Measurements from ENCODE around the gene P4HB. TPM values are rescaled to one million over a fixed set of nuclear protein-coding genes. Genes with fewer than 3 reads are reported as not detected.

P4HB gene
- total RNA-seq, 2 experiments from 2014 or later: 388 to 577 TPM

GRCh38 chr17:81823820-81824550, 36.4 kb downstream of the P4HB start:
- no peaks in the 10 kb centered on the region for H4K20me1 ChIP-seq (ENCODE audit: insufficient read depth, low read length)
- H2AFZ ChIP-seq (ENCODE audit: low read length): no peak overlapping the region
- no peaks in the 10 kb centered on the region for H3K4me1 ChIP-seq (ENCODE audit: insufficient read depth, low read length, poor library complexity, severe bottlenecking)
- TF ChIP-seq CTCF (conservative IDR thresholded peaks at IDR 0.05; ENCODE audit: low read length) (no peak), EZH2phosphoT487 (IDR thresholded peaks at IDR 0.05; ENCODE audit: borderline replicate concordance, low read depth, low read length) (no peak)
- no peaks in the 10 kb centered on the region for H3K9me3 ChIP-seq (ENCODE audit: low read length)
- no peak overlapping the region for H3K27ac ChIP-seq (ENCODE audit: low read depth, low read length, poor library complexity, severe bottlenecking)
- no peaks in the 10 kb centered on the region for H3K9me2 ChIP-seq (ENCODE audit: insufficient read depth, low read length)
- no peak overlapping the region for H3K4me3 ChIP-seq (ENCODE audit: low read depth, low read length, poor library complexity, severe bottlenecking)
- no peak overlapping the region for H3K4me2 ChIP-seq (ENCODE audit: low read length)
- CTCF ChIA-PET (ENCODE audit: unreplicated experiment): no interaction called here
- H3K79me2 ChIP-seq (ENCODE audit: insufficient read depth, low read depth, low read length): no peaks in the 10 kb centered on the region
- BruUV-seq (replicated peaks): no TSS peak
- no peak for DNase-seq (ENCODE audit: low spot score)
- POLR2A ChIA-PET: no interaction called here
- H3K36me3 ChIP-seq (ENCODE audit: insufficient read depth, low read length): peaks cover 5% of the 10 kb centered on the region; the same call in 1 of the 2 replicates
- intact Hi-C loops (cut with micrococcal nuclease; ENCODE audit: unreplicated experiment): no loop called here

GRCh38 chr17:81822996-81823819, 37.1 kb downstream of the P4HB start:
- H3K4me3 ChIP-seq (ENCODE audit: low read depth, low read length, poor library complexity, severe bottlenecking): no peak overlapping the region
- no peak overlapping the region for H3K27ac ChIP-seq (ENCODE audit: low read depth, low read length, poor library complexity, severe bottlenecking)
- no peak overlapping the region for H2AFZ ChIP-seq (ENCODE audit: low read length)
- H4K20me1 ChIP-seq (ENCODE audit: insufficient read depth, low read length): no peaks in the 10 kb centered on the region
- no peak overlapping the region for H3K4me2 ChIP-seq (ENCODE audit: low read length)
- H3K9me2 ChIP-seq (ENCODE audit: insufficient read depth, low read length): no peaks in the 10 kb centered on the region
- BruUV-seq (replicated peaks): no TSS peak
- no peaks in the 10 kb centered on the region for H3K79me2 ChIP-seq (ENCODE audit: insufficient read depth, low read depth, low read length)
- no peaks in the 10 kb centered on the region for H3K4me1 ChIP-seq (ENCODE audit: insufficient read depth, low read length, poor library complexity, severe bottlenecking)
- no peak for TF ChIP-seq EZH2phosphoT487 (IDR thresholded peaks at IDR 0.05; ENCODE audit: borderline replicate concordance, low read depth, low read length)
- no peak for TF ChIP-seq CTCF (conservative IDR thresholded peaks at IDR 0.05; ENCODE audit: low read length)
- CTCF ChIA-PET (ENCODE audit: unreplicated experiment): no interaction called here
- no peak for DNase-seq (ENCODE audit: low spot score)
- peaks cover 5% of the 10 kb centered on the region; the same call in 1 of the 2 replicates for H3K36me3 ChIP-seq (ENCODE audit: insufficient read depth, low read length)
- H3K9me3 ChIP-seq (ENCODE audit: low read length): no peaks in the 10 kb centered on the region
- POLR2A ChIA-PET: no interaction called here
- intact Hi-C loops (cut with micrococcal nuclease; ENCODE audit: unreplicated experiment): no loop called here

- H3K4me1 ChIP-seq (ENCODE audit: insufficient read depth, low read length, poor library complexity, severe bottlenecking): no peaks in the 10 kb centered on the region
- no peak for TF ChIP-seq EZH2phosphoT487 (IDR thresholded peaks at IDR 0.05; ENCODE audit: borderline replicate concordance, low read depth, low read length)
- no peak for TF ChIP-seq CTCF (conservative IDR thresholded peaks at IDR 0.05; ENCODE audit: low read length)
- H3K4me2 ChIP-seq (ENCODE audit: low read length): no peak overlapping the region
- H2AFZ ChIP-seq (ENCODE audit: low read length): no peak overlapping the region
- H3K9me3 ChIP-seq (ENCODE audit: low read length): no peaks in the 10 kb centered on the region
- no peaks in the 10 kb centered on the region for H3K9me2 ChIP-seq (ENCODE audit: insufficient read depth, low read length)
- peaks cover 5% of the 10 kb centered on the region; the same call in 1 of the 2 replicates for H3K36me3 ChIP-seq (ENCODE audit: insufficient read depth, low read length)
- H3K79me2 ChIP-seq (ENCODE audit: insufficient read depth, low read depth, low read length): no peaks in the 10 kb centered on the region
- no peak overlapping the region for H3K27ac ChIP-seq (ENCODE audit: low read depth, low read length, poor library complexity, severe bottlenecking)
- ChIA-PET POLR2A (no interaction called here), CTCF (ENCODE audit: unreplicated experiment) (no interaction called here)
- no TSS peak for BruUV-seq (replicated peaks)
- DNase-seq (ENCODE audit: low spot score): no peak
- no peaks in the 10 kb centered on the region for H4K20me1 ChIP-seq (ENCODE audit: insufficient read depth, low read length)
- intact Hi-C loops (cut with micrococcal nuclease; ENCODE audit: unreplicated experiment): no loop called here
- no peak overlapping the region for H3K4me3 ChIP-seq (ENCODE audit: low read depth, low read length, poor library complexity, severe bottlenecking)
Observed at GRCh38 chr17:81822312-81822637, 38.1 kb downstream of the P4HB start.

All from OCI-LY7 (cell line).